Esophagus muscularis mucosa (tissue), 4 donors: Measurements from ENCODE around the gene MAPK14. TPM values are rescaled to one million over a fixed set of nuclear protein-coding genes. Genes with fewer than 3 reads are reported as not detected.

Source experiments
- DNase-seq: peaks from one replicate; pipeline ENCODE4 v3.0.0-alpha.2; 2017; ENCODE audit errors: extremely low spot score
- H3K27ac ChIP-seq, 4 donors: fragments of 200-600 bp; sonication (generic); replicated peaks in 1 of 4; 1 replicate in 3 of 4; 2 replicates in 1 of 4; pipeline ENCODE4 v1.5.1; 2016 to 2019; ENCODE audit warnings: mild to moderate bottlenecking in 1 of 4
- H3K27me3 ChIP-seq, 4 donors: fragments of 200-600 bp; sonication (generic); one replicate each; pipeline versions ENCODE4 v1.5.1 to v1.6.0; 2016 to 2019
- H3K36me3 ChIP-seq, 4 donors: fragments of 200-600 bp; sonication (generic); one replicate each; pipeline ENCODE4 v1.5.1; 2016 to 2019
- H3K4me1 ChIP-seq, 4 donors: fragments of 200-600 bp; sonication (generic); one replicate each; pipeline ENCODE4 v1.5.1; 2016 to 2019
- H3K4me3 ChIP-seq, 4 donors: fragments of 200-600 bp; sonication (generic); 1 replicate in 2 of 4; 2 replicates in 2 of 4; pipeline ENCODE4 v1.5.1; 2016 to 2019; ENCODE audit warnings: mild to moderate bottlenecking in 4 of 4, moderate library complexity in 1 of 4
- H3K9me3 ChIP-seq, 4 donors: fragments of 200-600 bp; sonication (generic); 1 replicate in 3 of 4; 2 replicates in 1 of 4; pipeline ENCODE4 v1.5.1; 2016 to 2019
- CTCF ChIP-seq, 3 experiments: fragments of 200-600 bp in 2 of 3; fragments of 450-650 bp in 1 of 3; sonication (generic) in 2 of 3; IDR thresholded peaks; one replicate each; pipeline ENCODE4 v1.5.1; 2017 to 2019; ENCODE audit warnings: antibody characterized with exemption in 3 of 3, mild to moderate bottlenecking in 2 of 3, moderate library complexity in 1 of 3
- EP300 ChIP-seq: sonication (generic); formaldehyde crosslinking; IDR thresholded peaks from one replicate; pipeline ENCODE4 v1.6.1; 2017; ENCODE audit warnings: antibody characterized with exemption
- POLR2A ChIP-seq: fragments of 450-650 bp; IDR thresholded peaks from one replicate; pipeline ENCODE4 v1.6.1; 2017; ENCODE audit warnings: antibody characterized with exemption, moderate library complexity, mild to moderate bottlenecking, low read depth
- POLR2AphosphoS5 ChIP-seq, 2 donors: sonication (generic); formaldehyde crosslinking; IDR thresholded peaks; one replicate each; pipeline ENCODE4 v1.6.1; 2017; ENCODE audit warnings: antibody characterized with exemption in 2 of 2
- WGBS: methylation state at CpG from one replicate; pipeline ENCODE4 v1.1.5; 2018; 5-methylcytosine and 5-hydroxymethylcytosine counted together
- intact Hi-C: fragments of 100-400 bp; cut with DNase I; formaldehyde crosslinking; loops from one replicate; pipeline ENCODE4 v1.15.1; 2023
- total RNA-seq, 4 donors: library from RNA; depleted of rRNA; stranded (reverse); fragments of >200 nt; gene quantifications; one replicate each; pipeline versions ENCODE4 v1.1.0 to v1.2.1, GENCODE V29; 2016

Gene MAPK14
- total RNA-seq, 4 donors from 2014 or later: 53.2 to 70.7 (median 66.9) TPM

GRCh38 chr6:36113049-36113448 lies 85.4 kb downstream of the MAPK14 start:
- no peaks in the 10 kb centered on the region for H3K27me3 ChIP-seq
- intact Hi-C loops: no loop called here

GRCh38 chr6:36113703-36114102 lies 86.1 kb downstream of the MAPK14 start:
- Histone ChIP-seq H3K9me3 (no peaks in the 10 kb centered on the region), H3K4me1 (peaks cover 0 to 4% (median 0%) of the 10 kb centered on the region in 4 donors), H3K27me3 (no peaks in the 10 kb centered on the region), H3K27ac (no peak overlapping the region), H3K4me3 (no peak overlapping the region), H3K36me3 (peaks cover 14 to 61% (median 47%) of the 10 kb centered on the region in 4 donors)
- DNase-seq: peak; percentile 83
- intact Hi-C loops: no loop called here
- WGBS: 93% methylated on average over 2 of the region's 2 CpGs
- no peak for TF ChIP-seq CTCF (IDR thresholded peaks at IDR 0.05)

More at GRCh38 chr6:36113049-36113448, 85.4 kb downstream of the MAPK14 start:
- peaks cover 0 to 4% (median 0%) of the 10 kb centered on the region in 4 donors for H3K4me1 ChIP-seq
- DNase-seq: no peak
- no peak for TF ChIP-seq CTCF (IDR thresholded peaks at IDR 0.05)
- TF ChIP-seq POLR2A: no peak
- no peak for TF ChIP-seq EP300
- no peak for TF ChIP-seq POLR2AphosphoS5 (IDR thresholded peaks at IDR 0.05)
- no peaks in the 10 kb centered on the region for H3K9me3 ChIP-seq
- H3K36me3 ChIP-seq: peaks cover 21 to 61% (median 53%) of the 10 kb centered on the region in 4 donors
- H3K4me3 ChIP-seq: no peak overlapping the region
- H3K27ac ChIP-seq: no peak overlapping the region

GRCh38 chr6:36114798-36115408 lies 87.3 kb downstream of the MAPK14 start:
- no peak for DNase-seq
- H3K27ac ChIP-seq: no peak overlapping the region
- no peaks in the 10 kb centered on the region for H3K27me3 ChIP-seq
- TF ChIP-seq CTCF (IDR thresholded peaks at IDR 0.05): no peak
- TF ChIP-seq EP300: no peak
- no peak for TF ChIP-seq POLR2A
- no peak for TF ChIP-seq POLR2AphosphoS5 (IDR thresholded peaks at IDR 0.05)
- H3K4me3 ChIP-seq: no peak overlapping the region
- 62% methylated on average over 4 of the region's 4 CpGs for WGBS
- intact Hi-C loops: no loop called here
- no peaks in the 10 kb centered on the region for H3K9me3 ChIP-seq
- peaks cover 0 to 4% (median 0%) of the 10 kb centered on the region in 4 donors for H3K4me1 ChIP-seq
- peaks cover 8 to 50% (median 35%) of the 10 kb centered on the region in 4 donors for H3K36me3 ChIP-seq

DNA sequence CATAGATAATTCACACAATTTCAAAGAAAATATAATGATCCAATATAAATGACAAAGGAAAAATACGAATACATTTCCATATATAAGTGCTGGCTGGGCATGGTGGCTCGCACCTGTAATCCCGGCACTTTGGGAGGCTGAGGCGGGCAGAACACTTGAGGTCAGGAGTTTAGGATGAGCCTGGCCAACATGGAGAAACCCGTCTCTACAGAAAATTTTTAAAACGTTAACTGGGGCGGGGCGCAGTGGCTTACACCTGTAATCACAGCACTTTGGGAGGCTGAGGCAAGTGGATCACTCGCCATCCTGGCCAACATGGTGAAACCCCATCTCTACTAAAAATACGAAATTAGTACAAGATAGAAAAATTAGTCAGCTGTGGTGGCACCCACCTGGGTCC lies 87.8 kb downstream of the MAPK14 start:
- H3K4me3 ChIP-seq: no peak overlapping the region
- H3K4me1 ChIP-seq: peaks cover 0 to 4% (median under 1%) of the 10 kb centered on the region in 4 donors
- H3K9me3 ChIP-seq: no peaks in the 10 kb centered on the region
- intact Hi-C loops: no loop called here
- H3K36me3 ChIP-seq: peaks cover 8 to 45% (median 30%) of the 10 kb centered on the region in 4 donors
- TF ChIP-seq POLR2AphosphoS5 (IDR thresholded peaks at IDR 0.05): no peak
- no peak for TF ChIP-seq POLR2A
- no peak for TF ChIP-seq EP300
- H3K27me3 ChIP-seq: no peaks in the 10 kb centered on the region
- 95% methylated on average over 10 of the region's 10 CpGs for WGBS
- no peak overlapping the region for H3K27ac ChIP-seq
- peak; percentile 89 for DNase-seq

DNA sequence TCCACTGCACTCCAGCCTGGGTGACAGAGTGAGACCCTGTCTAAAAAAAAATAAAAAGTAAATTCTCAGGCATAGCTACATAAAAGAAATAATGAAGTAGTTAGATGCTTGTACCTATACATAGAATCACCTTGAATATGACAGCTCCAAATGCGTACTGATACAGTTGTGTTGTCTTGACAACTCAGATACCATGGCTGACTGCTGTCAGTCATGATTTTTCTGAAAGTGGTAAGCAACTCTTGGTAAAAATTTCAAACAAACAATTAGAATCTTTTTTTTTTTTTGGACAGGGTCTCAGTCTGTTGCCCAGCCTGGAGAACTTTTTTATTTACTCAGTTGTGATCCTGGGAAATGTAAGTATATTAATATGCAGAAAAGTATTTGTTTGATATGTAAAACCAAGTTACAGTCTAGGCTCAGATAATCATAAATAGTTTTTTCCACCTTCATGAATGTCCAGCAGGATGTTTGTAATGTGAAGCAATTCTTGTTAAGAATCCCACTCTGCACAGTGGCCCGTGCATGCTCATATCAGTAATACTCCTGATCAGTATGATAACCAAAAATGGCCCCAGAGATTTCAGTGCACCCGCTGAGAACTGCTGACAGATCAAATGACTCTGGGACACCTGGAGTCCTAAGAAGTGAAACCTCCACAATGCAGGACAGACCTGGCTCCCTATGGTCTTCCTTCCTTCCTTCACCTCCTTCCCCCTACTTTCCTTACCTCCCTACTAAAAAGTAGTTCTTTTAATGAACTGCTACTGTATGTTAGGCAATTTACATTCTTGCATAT lies 88.7 kb downstream of the MAPK14 start:
- H3K27ac ChIP-seq: no peak overlapping the region
- H3K4me3 ChIP-seq: no peak overlapping the region
- TF ChIP-seq EP300 (no peak), POLR2A (no peak), CTCF (IDR thresholded peaks at IDR 0.05) (no peak), POLR2AphosphoS5 (IDR thresholded peaks at IDR 0.05) (no peak)
- peaks cover 6 to 38% (median 24%) of the 10 kb centered on the region in 4 donors for H3K36me3 ChIP-seq
- intact Hi-C loops: no loop called here
- DNase-seq: no peak
- WGBS: 92% methylated on average over 3 of the region's 3 CpGs
- H3K9me3 ChIP-seq: no peaks in the 10 kb centered on the region
- no peaks in the 10 kb centered on the region for H3K27me3 ChIP-seq
- H3K4me1 ChIP-seq: peaks cover 7 to 13% (median 9%) of the 10 kb centered on the region in 4 donors
